Activated T-helper 1 cell treated with anti-CD3 and anti-CD28 coated beads, Interleukin-2, amount 50 U/mL, for 16 hours (primary cell): Measurements from ENCODE around the gene GRIK4.

Experiments
- DNase-seq, 2 donors: peaks; one replicate each; pipeline ENCODE4 v3.0.0-alpha.2; 2020; ENCODE audit warnings: low read depth in 1 of 2, low spot score in 1 of 2

The GRIK4 gene

GRCh38 chr11:120869097-120869496 lies 357.5 kb downstream of the GRIK4 start:
- DNase-seq, result no peak

DNA sequence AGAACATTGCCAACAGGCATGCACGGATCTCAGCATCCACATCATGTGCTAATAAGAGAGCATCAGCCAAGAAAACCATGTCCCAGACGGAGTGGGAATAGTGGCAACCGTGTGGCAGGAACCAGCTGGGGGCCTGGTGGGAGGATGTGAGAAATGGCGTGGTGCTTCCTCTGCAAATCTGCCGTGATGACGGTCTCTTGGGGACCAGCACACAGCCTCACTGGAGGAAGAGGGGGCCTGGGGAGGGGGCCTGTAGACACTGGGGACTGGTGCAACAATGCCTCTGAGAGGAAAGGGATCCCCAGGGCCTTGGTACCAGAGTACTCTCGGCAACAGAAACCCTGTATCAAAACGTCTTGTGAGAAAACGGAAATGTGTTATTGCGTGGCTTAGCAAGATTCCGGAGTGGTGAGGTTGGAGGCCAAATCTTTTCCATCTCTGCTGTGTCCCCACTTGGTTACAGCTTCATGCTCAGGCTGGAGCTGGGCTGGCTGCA lies 358.0 kb downstream of the GRIK4 start:
- no peak for DNase-seq

DNA sequence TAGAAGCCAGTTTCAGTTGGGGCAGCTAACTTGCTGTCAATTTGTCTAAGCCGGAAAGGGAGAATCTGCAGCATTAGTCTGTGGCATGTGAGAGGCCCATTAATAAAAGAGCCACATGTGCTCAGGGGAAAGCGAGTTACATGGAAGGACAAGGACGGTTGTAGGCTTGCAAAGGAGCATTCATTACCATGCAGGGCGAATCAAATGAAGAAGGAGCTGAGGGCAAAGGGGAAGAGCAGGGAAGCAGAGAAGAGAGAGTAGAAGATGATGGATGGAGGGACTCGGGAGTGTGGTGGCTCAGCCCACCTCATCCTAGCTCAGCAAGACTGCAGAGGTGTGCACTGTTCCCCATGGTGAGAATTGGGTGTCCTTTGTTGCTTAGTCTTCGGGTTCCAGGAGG lies 359.6 kb downstream of the GRIK4 start:
- DNase-seq, result no peak

GRCh38 chr11:120871924-120872323 lies 360.4 kb downstream of the GRIK4 start:
- no peak for DNase-seq

DNA sequence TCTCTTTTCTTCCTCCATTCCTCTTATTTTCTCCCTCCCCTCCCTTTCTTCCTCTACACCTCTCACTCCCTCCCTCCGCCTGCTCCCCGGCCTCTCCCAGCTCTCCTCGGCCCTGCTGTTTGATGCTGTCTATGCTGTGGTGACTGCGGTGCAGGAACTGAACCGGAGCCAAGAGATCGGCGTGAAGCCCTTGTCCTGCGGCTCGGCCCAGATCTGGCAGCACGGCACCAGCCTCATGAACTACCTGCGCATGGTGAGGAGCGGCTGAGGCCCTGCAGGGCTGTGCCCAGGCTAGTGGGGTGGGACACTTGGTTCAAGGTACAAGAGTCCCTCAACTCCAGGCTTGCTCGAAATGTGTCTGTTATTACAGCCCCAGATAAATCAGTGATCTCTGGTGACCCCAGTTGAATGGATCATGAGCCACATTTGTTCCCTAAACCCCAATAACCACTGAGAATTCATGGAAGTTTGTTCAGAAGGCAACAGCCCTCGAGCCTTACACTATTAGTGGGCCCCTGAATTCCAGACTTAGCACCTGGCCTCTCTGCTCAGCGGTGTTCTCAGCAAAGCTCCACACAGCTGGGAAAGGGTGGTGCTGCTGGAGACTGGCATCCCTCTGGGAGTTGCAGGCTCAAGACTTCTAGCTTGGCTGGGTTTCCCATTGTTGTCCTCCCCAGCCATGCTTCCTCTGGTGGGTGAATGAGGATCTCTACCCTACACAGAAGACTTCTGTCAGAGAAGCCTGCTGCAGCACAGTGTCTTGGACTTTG lies 362.6 kb downstream of the GRIK4 start:
- no peak for DNase-seq

DNA sequence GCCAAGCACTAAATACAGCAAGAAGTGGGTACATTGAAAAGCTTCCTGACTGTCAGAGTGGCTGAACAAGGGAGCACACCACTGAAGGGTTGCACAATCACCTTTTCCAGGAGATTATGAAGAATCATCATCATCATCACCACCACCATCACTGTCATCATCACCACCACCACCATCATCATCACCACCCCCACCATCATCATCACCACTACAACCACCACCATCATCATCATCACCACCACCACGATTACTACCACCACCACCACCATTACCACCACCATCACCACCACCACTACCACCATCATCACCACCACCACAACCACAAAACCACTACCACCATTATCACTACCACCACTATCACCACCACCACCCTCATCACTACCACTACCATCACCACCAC lies 364.4 kb downstream of the GRIK4 start:
- DNase-seq, result no peak

- DNase-seq, result no peak
Measured at GRCh38 chr11:120877746-120878365, 366.3 kb downstream of the GRIK4 start.

GRCh38 chr11:120878781-120879180 lies 367.2 kb downstream of the GRIK4 start:
- no peak for DNase-seq

DNA sequence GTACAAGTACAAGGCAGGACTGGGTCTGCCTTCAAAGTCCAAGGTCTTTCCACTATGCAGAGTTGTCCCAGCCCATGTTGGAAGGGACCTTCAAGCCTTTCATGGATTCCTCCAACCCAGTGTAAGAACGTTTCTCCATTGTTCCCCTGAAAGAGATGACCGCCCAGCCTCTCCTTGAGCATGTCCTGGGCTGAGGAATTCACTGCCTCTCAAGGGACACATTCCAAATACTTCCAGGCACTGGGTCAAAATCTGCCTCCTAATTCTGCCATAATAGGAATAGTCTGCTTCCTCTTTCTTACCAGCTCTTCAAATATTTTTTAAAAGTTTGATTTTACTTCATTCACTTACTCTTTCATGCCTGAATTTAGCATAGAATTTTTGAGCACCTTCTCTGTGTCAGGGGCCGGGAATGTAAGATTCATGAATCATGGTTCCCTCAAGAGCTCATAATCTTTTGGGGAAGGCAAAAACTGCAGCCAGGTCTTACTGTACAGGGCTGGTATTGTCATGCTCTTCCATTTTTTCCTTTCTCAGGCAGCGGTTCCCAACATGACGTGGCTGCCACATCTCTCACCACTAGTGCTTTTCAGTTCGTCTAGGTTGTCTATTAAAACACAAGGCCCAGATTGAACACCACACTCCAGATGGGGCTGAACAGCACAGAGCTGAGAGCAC lies 369.1 kb downstream of the GRIK4 start:
- DNase-seq, result no peak

GRCh38 chr11:120881596-120881995 lies 370.0 kb downstream of the GRIK4 start:
- DNase-seq, result no peak

DNA sequence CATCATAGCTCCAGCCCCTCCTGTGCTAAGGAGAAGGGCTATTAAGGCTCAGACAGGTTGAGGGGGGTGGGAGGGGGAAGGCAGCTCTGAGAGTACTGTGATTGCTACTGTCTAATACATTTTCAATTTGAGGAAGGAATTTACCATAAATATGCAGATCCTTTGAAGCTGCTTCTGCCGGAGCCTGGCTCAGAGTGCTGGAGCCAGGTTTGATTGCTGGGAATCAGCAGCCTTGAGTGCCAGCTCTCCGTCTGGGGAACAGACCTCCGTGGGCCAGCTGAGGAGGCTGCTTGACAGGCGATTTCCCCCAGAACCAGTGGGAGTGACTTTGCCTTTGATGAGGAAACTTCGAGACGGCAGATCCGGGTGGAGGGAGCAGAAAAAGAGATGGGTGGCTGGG lies 370.6 kb downstream of the GRIK4 start:
- DNase-seq, result no peak

- DNase-seq, result no peak
Measured at GRCh38 chr11:120883404-120884080, 372.0 kb downstream of the GRIK4 start.

DNA sequence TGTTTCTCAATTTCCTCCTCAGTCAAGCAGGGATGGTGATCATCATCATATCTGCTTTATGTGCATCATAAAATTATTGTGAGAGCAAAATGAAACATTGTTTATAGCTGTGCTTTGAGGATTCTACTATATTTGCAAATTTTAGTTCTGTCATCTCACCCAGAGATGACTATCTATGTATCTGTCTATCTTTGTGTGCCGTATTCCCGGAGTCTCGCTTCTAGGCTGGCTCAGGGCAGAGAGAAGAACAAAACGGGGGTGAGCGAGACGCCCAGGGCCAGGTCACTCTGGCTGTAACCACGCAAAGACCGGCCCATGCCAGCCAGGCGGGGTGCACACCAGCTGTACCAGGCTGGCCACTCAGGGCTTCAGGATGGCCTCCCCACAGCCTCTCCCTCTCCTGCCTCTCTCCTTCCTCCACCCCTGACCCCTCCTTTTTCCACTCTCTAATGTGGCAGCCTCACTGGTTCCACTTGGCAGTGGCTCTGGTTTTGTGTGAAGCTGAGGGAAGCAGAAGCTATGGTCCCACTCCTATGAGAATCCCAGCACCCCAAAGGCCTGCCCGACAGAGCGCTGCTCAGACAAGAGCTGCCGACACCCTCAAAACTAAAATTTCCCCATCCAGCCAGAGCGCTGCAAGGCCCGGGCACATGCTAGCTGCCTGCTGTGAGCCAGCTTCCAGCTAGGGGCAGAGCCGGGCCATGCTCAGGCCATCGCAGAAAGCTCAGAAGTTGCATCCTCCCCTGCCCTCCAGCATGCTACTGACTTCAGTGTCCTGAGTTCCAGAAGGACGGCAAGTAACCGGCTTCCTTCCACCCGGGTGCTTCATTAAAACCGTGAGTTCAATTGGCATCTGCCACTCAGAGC lies 372.8 kb downstream of the GRIK4 start:
- DNase-seq, result no peak

GRCh38 chr11:120890609-120891320 lies 379.2 kb downstream of the GRIK4 start:
- no peak for DNase-seq

DNA sequence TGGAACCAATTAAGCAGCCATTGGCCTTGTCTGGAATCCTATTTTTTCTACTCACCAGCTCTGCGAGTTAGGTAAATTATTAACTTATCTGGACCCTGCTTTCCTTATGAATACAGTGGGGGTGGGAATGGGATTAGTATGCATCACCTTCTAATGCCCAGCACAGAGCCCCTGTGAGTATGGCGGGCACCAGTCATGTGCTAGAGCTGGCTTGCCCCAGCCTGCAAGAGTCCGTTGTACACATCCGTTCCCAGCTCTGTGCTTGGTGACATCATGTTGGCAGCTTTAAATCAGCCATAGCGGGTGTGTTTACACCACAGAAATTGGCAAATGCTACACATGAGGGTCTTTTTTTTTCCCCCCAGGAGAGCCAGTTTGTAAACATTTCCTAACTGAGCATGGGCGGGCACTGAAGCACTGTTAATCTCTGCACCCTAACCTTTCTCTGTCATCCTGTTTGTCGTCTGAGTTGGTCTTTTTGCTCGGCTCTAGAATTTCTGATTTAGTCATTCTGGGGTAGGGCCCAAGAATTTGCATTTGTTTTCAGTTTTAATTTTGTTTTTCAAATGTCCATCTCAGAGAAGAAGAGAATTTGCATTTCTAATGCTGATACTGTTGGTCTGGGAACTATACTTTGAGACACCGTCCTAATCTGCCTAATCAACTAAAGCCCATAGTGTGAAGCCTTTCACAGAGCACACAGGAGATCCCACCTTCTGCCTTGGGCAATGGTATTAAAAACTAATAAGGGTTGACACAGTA lies 382.1 kb downstream of the GRIK4 start:
- DNase-seq, result no peak

- DNase-seq, result no peak
Measured at GRCh38 chr11:120894202-120894985, 382.8 kb downstream of the GRIK4 start.

DNA sequence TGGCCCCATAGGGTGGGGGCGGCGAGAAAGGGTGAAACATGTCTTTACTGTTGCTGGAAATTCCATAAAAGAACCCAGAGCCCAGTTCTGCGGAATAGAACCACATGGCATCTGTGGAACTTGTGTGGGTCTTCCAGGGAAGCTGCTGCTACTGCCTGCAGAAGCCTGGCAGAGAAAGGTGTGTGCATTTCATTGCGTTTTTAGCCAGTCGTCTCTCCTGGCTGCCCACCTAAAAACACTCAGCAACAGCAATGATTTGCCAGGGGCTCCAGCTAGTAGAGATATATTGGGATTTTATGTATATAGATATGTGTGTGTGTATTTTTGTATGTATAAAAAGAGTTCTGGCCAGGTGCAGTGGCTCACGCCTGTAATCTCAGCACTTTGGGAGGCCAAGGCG lies 385.1 kb downstream of the GRIK4 start:
- DNase-seq, result no peak

DNA sequence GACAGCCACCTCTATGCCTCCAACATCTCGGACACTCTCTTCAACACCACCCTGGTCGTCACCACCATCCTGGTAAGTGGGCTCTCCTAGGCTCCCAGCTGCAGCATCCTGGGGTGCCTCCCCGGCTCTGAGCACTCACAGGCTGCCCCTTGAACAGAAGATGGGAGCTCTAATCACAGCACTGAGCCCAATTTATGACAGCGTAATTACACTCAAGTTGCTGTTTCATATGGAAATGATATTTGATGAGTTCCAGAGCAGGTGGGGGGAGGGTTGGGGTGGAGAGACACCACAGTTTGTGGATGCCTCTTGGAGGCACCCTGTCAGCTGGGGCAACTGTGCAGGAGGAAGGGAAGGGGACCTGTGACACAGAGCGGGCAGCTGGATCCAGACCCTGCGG lies 387.0 kb downstream of the GRIK4 start:
- DNase-seq, result no peak

GRCh38 chr11:120899720-120900119 lies 388.2 kb downstream of the GRIK4 start:
- DNase-seq, result no peak
